Parathyroid adenoma (tissue), 2 donors: ENCODE results near the gene SLC16A6.
"Not testable (repeated sequence)": the region's sequence is repeated elsewhere in the genome, so short reads cannot be mapped to it uniquely, and the experiment has no call there.

ENCODE experiments used
- H2AFZ ChIP-seq: fragments of 300-600 bp; sonication (generic); one replicate; pipeline ENCODE4 v1.7.0; 2017; ENCODE audit warnings: antibody characterized with exemption, mild to moderate bottlenecking
- H3K27ac ChIP-seq: fragments of 300-600 bp; sonication (generic); one replicate; pipeline ENCODE4 v1.7.0; 2017
- H3K27me3 ChIP-seq: fragments of 300-600 bp; sonication (generic); one replicate; pipeline ENCODE4 v1.7.0; 2017; ENCODE audit warnings: low read length; ENCODE audit not compliant: control insufficient read depth, insufficient read depth
- H3K36me3 ChIP-seq: fragments of 300-600 bp; sonication (generic); one replicate; pipeline ENCODE4 v1.7.0; 2017; ENCODE audit warnings: low read length; ENCODE audit not compliant: control insufficient read depth, insufficient read depth
- H3K4me1 ChIP-seq: fragments of 300-600 bp; sonication (generic); one replicate; pipeline ENCODE4 v1.7.0; 2017; ENCODE audit warnings: control low read depth
- H3K4me2 ChIP-seq: fragments of 300-600 bp; sonication (generic); one replicate; pipeline ENCODE4 v1.7.0; 2017; ENCODE audit warnings: low read length
- H3K4me3 ChIP-seq: fragments of 300-600 bp; sonication (generic); one replicate; pipeline ENCODE4 v1.7.0; 2017; ENCODE audit warnings: low read depth, low read length
- H3K79me2 ChIP-seq: fragments of 300-600 bp; sonication (generic); one replicate; pipeline ENCODE4 v1.7.0; 2017; ENCODE audit warnings: control low read depth
- H3K9ac ChIP-seq: fragments of 300-600 bp; sonication (generic); one replicate; pipeline ENCODE4 v1.7.0; 2017; ENCODE audit warnings: mild to moderate bottlenecking
- H3K9me3 ChIP-seq: fragments of 300-600 bp; sonication (generic); one replicate; pipeline ENCODE4 v1.7.0; 2017; ENCODE audit warnings: low read length; ENCODE audit not compliant: control insufficient read depth
- CTCF ChIP-seq: fragments of 300-600 bp; sonication (generic); IDR thresholded peaks from one replicate; pipeline ENCODE4 v1.7.0; 2017; ENCODE audit warnings: antibody characterized with exemption, mild to moderate bottlenecking
- donor health status: primary hyperparathyroidism.

SLC16A6 gene

GRCh38 chr17:68314916-68315535 lies 24.1 kb upstream of the SLC16A6 start:
- H3K4me2 ChIP-seq = no peak overlapping the region
- H3K4me3 ChIP-seq = no peak overlapping the region
- H3K9me3 ChIP-seq = no peaks in the 10 kb centered on the region
- H2AFZ ChIP-seq = no peak overlapping the region
- H3K36me3 ChIP-seq = no peaks in the 10 kb centered on the region
- no peaks in the 10 kb centered on the region for H3K79me2 ChIP-seq
- no peak overlapping the region for H3K9ac ChIP-seq
- H3K27me3 ChIP-seq = no peaks in the 10 kb centered on the region
- H3K4me1 ChIP-seq = no peaks in the 10 kb centered on the region
- no peak for TF ChIP-seq CTCF
- no peak overlapping the region for H3K27ac ChIP-seq

- no peak overlapping the region for H3K4me2 ChIP-seq
- no peaks in the 10 kb centered on the region for H3K36me3 ChIP-seq
- no peaks in the 10 kb centered on the region for H3K9me3 ChIP-seq
- H3K27me3 ChIP-seq = no peaks in the 10 kb centered on the region
- H2AFZ ChIP-seq = no peak overlapping the region
- TF ChIP-seq CTCF = no peak
- no peaks in the 10 kb centered on the region for H3K79me2 ChIP-seq
- no peak overlapping the region for H3K27ac ChIP-seq
- no peak overlapping the region for H3K4me3 ChIP-seq
- H3K4me1 ChIP-seq = no peaks in the 10 kb centered on the region
- H3K9ac ChIP-seq = no peak overlapping the region
Observed at GRCh38 chr17:68310152-68310551, 19.2 kb upstream of the SLC16A6 start.

DNA sequence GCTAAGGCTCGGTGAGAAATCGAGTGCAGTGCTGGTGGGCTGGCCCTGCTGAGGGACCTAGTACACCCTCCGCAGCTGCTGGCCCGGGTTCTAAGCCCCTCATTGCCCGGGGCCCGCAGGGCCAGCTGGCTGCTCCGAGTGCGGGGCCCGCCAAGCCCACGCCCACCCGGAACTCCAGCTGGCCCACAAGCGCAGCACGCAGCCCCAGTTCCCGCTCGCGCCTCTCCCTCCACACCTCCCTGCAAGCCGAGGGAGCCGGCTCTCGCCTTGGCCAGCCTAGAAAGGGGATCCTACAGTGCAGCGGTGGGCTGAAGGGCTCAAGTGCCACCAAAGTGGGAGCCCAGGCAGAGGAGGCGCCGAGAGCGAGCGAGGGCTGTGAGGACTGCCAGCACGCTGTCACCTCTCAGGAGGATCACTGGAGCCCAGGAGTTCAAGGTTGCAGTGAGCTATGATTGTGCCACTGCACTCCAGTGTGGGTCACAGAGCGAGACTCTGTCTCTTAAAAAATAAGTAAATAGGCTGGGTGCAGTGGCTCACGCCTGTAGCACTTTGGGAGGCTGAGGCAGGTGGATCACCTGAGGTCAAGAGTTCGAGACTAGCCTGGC lies 18.2 kb upstream of the SLC16A6 start:
- not testable (repeated sequence) for H3K36me3 ChIP-seq, H2AFZ ChIP-seq, H3K9me3 ChIP-seq, H3K4me3 ChIP-seq, H3K4me2 ChIP-seq, H3K9ac ChIP-seq, H3K27ac ChIP-seq, H3K27me3 ChIP-seq, H3K79me2 ChIP-seq, H3K4me1 ChIP-seq

DNA sequence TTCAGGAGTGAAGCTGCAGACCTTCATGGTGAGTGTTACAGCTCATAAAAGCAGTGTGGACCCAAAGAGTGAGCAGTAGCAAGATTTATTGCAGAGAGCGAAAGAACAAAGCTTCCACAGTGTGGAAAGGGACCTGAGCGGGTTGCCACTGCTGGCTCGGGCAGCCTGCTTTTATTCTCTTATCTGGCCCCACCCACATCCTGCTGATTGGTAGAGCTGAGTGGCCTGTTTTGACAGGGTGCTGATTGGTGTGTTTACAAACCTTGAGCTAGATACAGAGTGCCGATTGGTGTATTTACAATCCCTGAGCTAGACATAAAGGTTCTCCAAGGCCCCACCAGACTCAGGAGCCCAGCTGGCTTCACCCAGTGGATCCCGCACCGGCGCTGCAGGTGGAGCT lies 17.6 kb upstream of the SLC16A6 start:
- H3K36me3 ChIP-seq, H3K27me3 ChIP-seq, H3K79me2 ChIP-seq, H3K27ac ChIP-seq, H3K4me3 ChIP-seq, H3K4me2 ChIP-seq, H3K4me1 ChIP-seq, H3K9me3 ChIP-seq, H3K9ac ChIP-seq, H2AFZ ChIP-seq: not testable (repeated sequence)

DNA sequence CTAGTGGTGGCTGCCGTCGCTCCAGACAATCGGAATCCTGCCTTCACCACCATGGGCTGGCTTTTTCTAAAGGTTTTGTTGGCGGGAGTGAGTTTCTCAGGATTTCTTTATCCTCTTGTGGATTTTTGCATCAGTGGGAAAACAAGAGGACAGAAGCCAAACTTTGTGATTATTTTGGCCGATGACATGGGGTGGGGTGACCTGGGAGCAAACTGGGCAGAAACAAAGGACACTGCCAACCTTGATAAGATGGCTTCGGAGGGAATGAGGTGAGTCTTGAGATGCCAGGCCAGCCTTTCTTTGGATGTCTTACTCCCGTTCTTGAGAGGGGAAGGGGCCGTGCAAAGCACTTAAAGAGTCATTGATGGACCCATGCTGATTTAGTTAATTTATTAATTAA lies 16.5 kb upstream of the SLC16A6 start:
- Histone ChIP-seq H3K79me2 (no peaks in the 10 kb centered on the region), H3K27me3 (no peaks in the 10 kb centered on the region), H3K27ac (no peak overlapping the region), H2AFZ (no peak overlapping the region), H3K4me3 (no peak overlapping the region), H3K9me3 (no peaks in the 10 kb centered on the region), H3K9ac (no peak overlapping the region), H3K4me1 (no peaks in the 10 kb centered on the region), H3K4me2 (no peak overlapping the region), H3K36me3 (no peaks in the 10 kb centered on the region)
- no peak for TF ChIP-seq CTCF

DNA sequence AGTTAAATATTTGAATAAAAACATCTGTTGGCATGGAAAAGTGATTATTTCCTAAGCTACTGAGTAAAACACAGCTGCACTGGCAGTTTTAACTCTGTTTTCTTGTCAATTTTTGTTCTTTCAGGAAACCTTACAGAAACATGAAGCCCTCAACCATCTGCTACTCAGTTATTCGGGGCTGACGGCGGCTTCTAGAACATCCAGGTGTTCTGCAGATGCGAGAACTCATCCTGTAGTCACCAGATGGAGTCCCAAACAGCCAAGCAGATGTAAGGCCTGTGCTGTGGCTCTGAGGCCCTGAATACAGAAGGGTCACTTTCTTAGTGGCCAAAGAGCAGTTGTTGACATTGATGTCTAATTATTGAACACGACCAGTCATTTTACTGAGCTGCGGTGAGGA lies 15.9 kb upstream of the SLC16A6 start:
- Histone ChIP-seq H3K27ac (no peak overlapping the region), H3K4me1 (no peaks in the 10 kb centered on the region), H3K79me2 (no peaks in the 10 kb centered on the region), H3K4me3 (no peak overlapping the region), H3K9me3 (no peaks in the 10 kb centered on the region), H3K9ac (no peak overlapping the region), H3K27me3 (no peaks in the 10 kb centered on the region), H3K4me2 (no peak overlapping the region), H2AFZ (no peak overlapping the region), H3K36me3 (no peaks in the 10 kb centered on the region)
- TF ChIP-seq CTCF = no peak
